ENCODE measurements around the gene MACROD2. TPM values are rescaled to one million over a fixed set of nuclear protein-coding genes. Genes with fewer than 3 reads are reported as not detected.

MACROD2 gene
- total RNA-seq, 1 donor from 2014 or later, result 6.4 TPM

DNA sequence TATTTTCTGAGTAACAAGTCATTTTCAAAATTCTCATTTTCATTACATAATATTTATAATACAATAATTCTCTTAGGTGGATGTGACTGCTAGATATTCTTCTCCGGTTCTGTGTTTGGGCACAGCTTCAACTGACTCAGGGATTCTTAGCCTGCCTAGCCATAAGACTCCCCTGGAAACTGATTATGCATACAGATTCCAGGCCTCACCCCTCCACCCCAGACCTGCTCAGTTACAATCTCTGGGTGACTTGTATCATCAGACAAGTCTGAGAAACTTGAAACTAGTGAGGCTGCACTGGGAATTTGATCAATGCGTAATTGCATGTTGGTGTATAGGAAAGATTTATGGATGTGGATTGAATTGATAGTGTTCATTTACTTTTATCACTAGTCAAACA is 316.7 kb downstream of the MACROD2 start:
- TF ChIP-seq, protein P1, sequence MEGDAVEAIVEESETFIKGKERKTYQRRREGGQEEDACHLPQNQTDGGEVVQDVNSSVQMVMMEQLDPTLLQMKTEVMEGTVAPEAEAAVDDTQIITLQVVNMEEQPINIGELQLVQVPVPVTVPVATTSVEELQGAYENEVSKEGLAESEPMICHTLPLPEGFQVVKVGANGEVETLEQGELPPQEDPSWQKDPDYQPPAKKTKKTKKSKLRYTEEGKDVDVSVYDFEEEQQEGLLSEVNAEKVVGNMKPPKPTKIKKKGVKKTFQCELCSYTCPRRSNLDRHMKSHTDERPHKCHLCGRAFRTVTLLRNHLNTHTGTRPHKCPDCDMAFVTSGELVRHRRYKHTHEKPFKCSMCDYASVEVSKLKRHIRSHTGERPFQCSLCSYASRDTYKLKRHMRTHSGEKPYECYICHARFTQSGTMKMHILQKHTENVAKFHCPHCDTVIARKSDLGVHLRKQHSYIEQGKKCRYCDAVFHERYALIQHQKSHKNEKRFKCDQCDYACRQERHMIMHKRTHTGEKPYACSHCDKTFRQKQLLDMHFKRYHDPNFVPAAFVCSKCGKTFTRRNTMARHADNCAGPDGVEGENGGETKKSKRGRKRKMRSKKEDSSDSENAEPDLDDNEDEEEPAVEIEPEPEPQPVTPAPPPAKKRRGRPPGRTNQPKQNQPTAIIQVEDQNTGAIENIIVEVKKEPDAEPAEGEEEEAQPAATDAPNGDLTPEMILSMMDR (conservative IDR thresholded peaks at IDR 0.05), result no peak
- Mint-ChIP-seq H3K4me1 (peaks cover 7% of the 10 kb centered on the region), H3K27ac (ENCODE audit: unreplicated experiment) (no peak overlapping the region)

DNA sequence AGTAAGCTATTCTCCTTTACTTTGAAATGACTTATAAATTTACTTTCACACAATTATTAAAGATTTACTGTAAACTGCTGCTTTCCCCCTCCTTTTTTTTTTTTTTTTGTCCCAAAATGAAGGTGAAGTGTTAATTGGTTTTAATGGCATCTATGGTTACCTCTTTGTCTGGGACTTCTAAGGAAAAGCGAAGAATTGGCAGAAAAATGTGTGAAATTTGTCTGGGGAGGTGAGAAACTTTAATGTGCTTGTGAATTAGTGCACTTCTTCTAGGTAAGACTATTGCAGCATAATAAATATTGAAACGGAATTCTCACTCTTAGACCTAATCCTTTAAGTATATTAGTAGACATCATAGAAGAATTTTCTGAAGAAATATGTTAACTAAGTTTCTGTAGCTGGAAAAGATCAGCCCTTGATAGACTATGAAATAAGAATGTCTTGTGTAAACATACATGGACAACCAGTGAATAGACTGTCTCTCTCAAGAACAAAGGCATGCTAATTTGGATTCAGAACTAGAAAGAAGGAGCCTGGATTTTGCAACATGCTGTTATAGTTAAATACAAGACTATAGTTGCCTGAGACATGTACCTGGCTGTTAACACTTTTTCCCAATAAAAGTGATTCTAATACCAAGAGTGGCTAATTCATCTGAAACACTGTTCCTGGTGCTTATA is 318.2 kb downstream of the MACROD2 start:
- H3K4me1 Mint-ChIP-seq, result peaks cover 7% of the 10 kb centered on the region
- H3K4me3 Mint-ChIP-seq, result no peak overlapping the region
- H3K9me3 Mint-ChIP-seq, result peaks cover 4% of the 10 kb centered on the region
- DNase-seq (ENCODE audit: low read depth, low spot score), result no peak
- no peak overlapping the region for H3K27ac Mint-ChIP-seq (ENCODE audit: unreplicated experiment)
- TF ChIP-seq, protein P1 (conservative IDR thresholded peaks at IDR 0.05), result no peak
- H3K36me3 Mint-ChIP-seq (ENCODE audit: low read depth), result no peaks in the 10 kb centered on the region
- no peaks in the 10 kb centered on the region for H3K27me3 Mint-ChIP-seq (ENCODE audit: low read depth)

More for the DNA sequence above, 316.7 kb downstream of the MACROD2 start:
- H3K9me3 Mint-ChIP-seq, result peaks cover 4% of the 10 kb centered on the region
- H3K4me3 Mint-ChIP-seq, result no peak overlapping the region
- no peak for DNase-seq (ENCODE audit: low read depth, low spot score)
- no peaks in the 10 kb centered on the region for H3K36me3 Mint-ChIP-seq (ENCODE audit: low read depth)
- no peaks in the 10 kb centered on the region for H3K27me3 Mint-ChIP-seq (ENCODE audit: low read depth)

DNA sequence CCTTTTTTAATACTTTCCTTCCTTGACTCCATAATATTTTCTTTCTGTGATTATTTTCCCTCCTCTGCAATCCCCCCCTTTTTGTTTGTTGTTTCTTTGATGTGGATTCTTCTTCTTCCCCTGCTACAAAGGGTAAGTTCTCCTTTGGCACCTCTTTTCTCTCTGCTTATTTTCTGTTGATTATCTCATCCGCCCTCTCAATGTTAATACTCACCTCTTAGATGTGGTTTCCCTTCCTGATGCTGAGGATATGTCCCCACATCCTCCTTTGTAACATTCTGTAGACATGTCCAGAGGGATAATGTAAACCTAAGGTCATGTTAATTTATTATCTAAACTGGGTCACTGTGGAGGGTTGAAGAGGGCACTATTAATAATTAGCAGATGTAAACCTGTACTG is 324.4 kb downstream of the MACROD2 start:
- H3K4me1 Mint-ChIP-seq, result no peaks in the 10 kb centered on the region

GRCh38 chr20:14331646-14332045 is 336.3 kb downstream of the MACROD2 start:
- TF ChIP-seq, protein P1 (conservative IDR thresholded peaks at IDR 0.05), result no peak
- H3K4me1 Mint-ChIP-seq, result peaks cover 62% of the 10 kb centered on the region
- H3K27me3 Mint-ChIP-seq (ENCODE audit: low read depth), result no peaks in the 10 kb centered on the region
- no peak for DNase-seq (ENCODE audit: low read depth, low spot score)
- H3K9me3 Mint-ChIP-seq, result no peaks in the 10 kb centered on the region
- H3K27ac Mint-ChIP-seq (ENCODE audit: unreplicated experiment), result no peak overlapping the region
- peaks cover 17% of the 10 kb centered on the region for H3K36me3 Mint-ChIP-seq (ENCODE audit: low read depth)
- H3K4me3 Mint-ChIP-seq, result peak overlapping the region; percentile 70

More for the DNA sequence above, 324.4 kb downstream of the MACROD2 start:
- Mint-ChIP-seq H3K27me3 (ENCODE audit: low read depth) (no peaks in the 10 kb centered on the region), H3K27ac (ENCODE audit: unreplicated experiment) (no peak overlapping the region), H3K4me3 (no peak overlapping the region), H3K9me3 (peaks cover 4% of the 10 kb centered on the region), H3K36me3 (ENCODE audit: low read depth) (peaks cover 5% of the 10 kb centered on the region)
- TF ChIP-seq, protein P1 (conservative IDR thresholded peaks at IDR 0.05), result no peak
- no peak for DNase-seq (ENCODE audit: low read depth, low spot score)

- DNase-seq (ENCODE audit: low read depth, low spot score), result no peak
- no peaks in the 10 kb centered on the region for H3K27me3 Mint-ChIP-seq (ENCODE audit: low read depth)
- H3K9me3 Mint-ChIP-seq, result no peaks in the 10 kb centered on the region
- peak overlapping the region; percentile 96 for H3K4me3 Mint-ChIP-seq
- H3K27ac Mint-ChIP-seq (ENCODE audit: unreplicated experiment), result no peak overlapping the region
- peaks cover 67% of the 10 kb centered on the region for H3K4me1 Mint-ChIP-seq
- TF ChIP-seq, protein P1 (conservative IDR thresholded peaks at IDR 0.05), result no peak
- peaks cover 9% of the 10 kb centered on the region for H3K36me3 Mint-ChIP-seq (ENCODE audit: low read depth)
Measured at GRCh38 chr20:14332866-14333265, 337.6 kb downstream of the MACROD2 start.

Data from neural crest cell (in vitro differentiated cells).